Esophagus muscularis mucosa (tissue), 4 donors: ENCODE data around the gene CELF4. TPM values are rescaled to one million over a fixed set of nuclear protein-coding genes. Genes with fewer than 3 reads are reported as not detected.

ENCODE experiments used
- DNase-seq: peaks from one replicate; pipeline ENCODE4 v3.0.0-alpha.2; 2017; ENCODE audit errors: extremely low spot score
- H3K27ac ChIP-seq, 4 donors: fragments of 200-600 bp; sonication (generic); replicated peaks in 1 of 4; 1 replicate in 3 of 4; 2 replicates in 1 of 4; pipeline ENCODE4 v1.5.1; 2016 to 2019; ENCODE audit warnings: mild to moderate bottlenecking in 1 of 4
- H3K27me3 ChIP-seq, 4 donors: fragments of 200-600 bp; sonication (generic); one replicate each; pipeline versions ENCODE4 v1.5.1 to v1.6.0; 2016 to 2019
- H3K36me3 ChIP-seq, 4 donors: fragments of 200-600 bp; sonication (generic); one replicate each; pipeline ENCODE4 v1.5.1; 2016 to 2019
- H3K4me1 ChIP-seq, 4 donors: fragments of 200-600 bp; sonication (generic); one replicate each; pipeline ENCODE4 v1.5.1; 2016 to 2019
- H3K4me3 ChIP-seq, 4 donors: fragments of 200-600 bp; sonication (generic); 1 replicate in 2 of 4; 2 replicates in 2 of 4; pipeline ENCODE4 v1.5.1; 2016 to 2019; ENCODE audit warnings: mild to moderate bottlenecking in 4 of 4, moderate library complexity in 1 of 4
- H3K9me3 ChIP-seq, 4 donors: fragments of 200-600 bp; sonication (generic); 1 replicate in 3 of 4; 2 replicates in 1 of 4; pipeline ENCODE4 v1.5.1; 2016 to 2019
- CTCF ChIP-seq, 3 experiments: fragments of 200-600 bp in 2 of 3; fragments of 450-650 bp in 1 of 3; sonication (generic) in 2 of 3; IDR thresholded peaks; one replicate each; pipeline ENCODE4 v1.5.1; 2017 to 2019; ENCODE audit warnings: antibody characterized with exemption in 3 of 3, mild to moderate bottlenecking in 2 of 3, moderate library complexity in 1 of 3
- EP300 ChIP-seq: sonication (generic); formaldehyde crosslinking; IDR thresholded peaks from one replicate; pipeline ENCODE4 v1.6.1; 2017; ENCODE audit warnings: antibody characterized with exemption
- POLR2A ChIP-seq: fragments of 450-650 bp; IDR thresholded peaks from one replicate; pipeline ENCODE4 v1.6.1; 2017; ENCODE audit warnings: antibody characterized with exemption, moderate library complexity, mild to moderate bottlenecking, low read depth
- POLR2AphosphoS5 ChIP-seq, 2 donors: sonication (generic); formaldehyde crosslinking; IDR thresholded peaks; one replicate each; pipeline ENCODE4 v1.6.1; 2017; ENCODE audit warnings: antibody characterized with exemption in 2 of 2
- WGBS: methylation state at CpG from one replicate; pipeline ENCODE4 v1.1.5; 2018; 5-methylcytosine and 5-hydroxymethylcytosine counted together
- intact Hi-C: fragments of 100-400 bp; cut with DNase I; formaldehyde crosslinking; loops from one replicate; pipeline ENCODE4 v1.15.1; 2023
- total RNA-seq, 4 donors: library from RNA; depleted of rRNA; stranded (reverse); fragments of >200 nt; gene quantifications; one replicate each; pipeline versions ENCODE4 v1.1.0 to v1.2.1, GENCODE V29; 2016

CELF4 gene
- total RNA-seq, 4 donors from 2014 or later, result 0.86 to 1.8 (median 1.7) TPM

DNA sequence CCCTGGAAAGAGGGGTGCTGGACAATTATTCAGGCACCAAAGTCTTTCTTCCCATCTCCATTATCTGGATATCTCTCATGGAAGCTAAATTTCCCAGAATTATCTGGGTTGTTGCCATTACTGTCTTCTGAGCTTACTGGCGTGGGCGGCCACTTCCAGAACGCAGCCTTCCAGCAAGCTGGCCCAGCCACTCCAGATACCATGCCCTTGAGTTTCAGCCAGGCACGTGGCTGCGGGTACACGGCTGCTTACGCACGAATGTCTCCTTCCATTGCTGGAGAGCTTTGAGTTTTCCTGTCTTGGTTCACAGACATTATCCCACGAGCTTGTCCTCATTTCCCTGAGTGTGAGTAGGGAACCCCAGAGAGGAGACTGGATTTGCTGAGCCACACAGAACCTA, 32.7 kb downstream of the CELF4 start:
- Histone ChIP-seq H3K27ac (no peak overlapping the region), H3K9me3 (no peaks in the 10 kb centered on the region), H3K4me1 (peaks cover 0 to 3% (median under 1%) of the 10 kb centered on the region in 4 donors), H3K4me3 (no peak overlapping the region), H3K27me3 (peaks cover 0 to 68% (median 1%) of the 10 kb centered on the region in 4 donors), H3K36me3 (no peaks in the 10 kb centered on the region)
- TF ChIP-seq POLR2A, result no peak
- TF ChIP-seq EP300, result no peak
- no peak for TF ChIP-seq POLR2AphosphoS5 (IDR thresholded peaks at IDR 0.05)
- TF ChIP-seq CTCF (IDR thresholded peaks at IDR 0.05), result no peak
- 90% methylated on average over 9 of the region's 9 CpGs for WGBS
- DNase-seq, result no peak
- intact Hi-C loops, result no loop called here

- H3K4me1 ChIP-seq, result peaks cover 0 to 3% (median under 1%) of the 10 kb centered on the region in 4 donors
- H3K4me3 ChIP-seq, result no peak overlapping the region
- H3K27ac ChIP-seq, result no peak overlapping the region
- TF ChIP-seq POLR2AphosphoS5 (IDR thresholded peaks at IDR 0.05) (no peak), CTCF (IDR thresholded peaks at IDR 0.05) (no peak), POLR2A (no peak), EP300 (no peak)
- intact Hi-C loops, result no loop called here
- peaks cover 0 to 76% (median under 1%) of the 10 kb centered on the region in 4 donors for H3K27me3 ChIP-seq
- no peaks in the 10 kb centered on the region for H3K9me3 ChIP-seq
- H3K36me3 ChIP-seq, result no peaks in the 10 kb centered on the region
- no peak for DNase-seq
- 68% methylated on average over 4 of the region's 4 CpGs for WGBS
These were observed 35.7 kb downstream of the CELF4 start for GRCh38 chr18:37529863-37530262.

DNA sequence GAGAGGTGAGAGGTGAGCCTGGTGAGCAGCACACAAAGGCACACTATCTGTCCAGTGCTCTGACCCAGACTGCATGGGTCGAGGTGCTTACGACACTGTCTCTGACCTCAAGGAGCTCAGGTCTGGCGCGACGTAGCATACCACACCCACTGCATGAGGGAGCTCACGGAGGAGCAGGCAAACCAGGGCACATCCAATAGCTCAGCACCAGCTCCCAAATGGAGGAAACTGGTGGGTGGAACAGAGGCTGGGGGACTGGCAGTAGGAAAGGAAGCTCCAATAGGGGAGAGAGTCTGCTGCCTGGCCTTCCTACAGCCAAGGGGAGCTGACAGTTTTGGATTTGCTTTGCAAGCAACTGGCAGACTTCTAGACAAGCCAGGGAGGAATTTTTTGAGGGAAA, 36.3 kb downstream of the CELF4 start:
- no peaks in the 10 kb centered on the region for H3K36me3 ChIP-seq
- no peak overlapping the region for H3K27ac ChIP-seq
- H3K4me3 ChIP-seq, result no peak overlapping the region
- no peaks in the 10 kb centered on the region for H3K9me3 ChIP-seq
- peaks cover 0 to 81% (median 6%) of the 10 kb centered on the region in 4 donors for H3K27me3 ChIP-seq
- peaks cover 0 to 9% (median 3%) of the 10 kb centered on the region in 4 donors for H3K4me1 ChIP-seq
- intact Hi-C loops, result no loop called here
- 82% methylated on average over 6 of the region's 6 CpGs for WGBS
- DNase-seq, result no peak
- TF ChIP-seq EP300 (no peak), POLR2AphosphoS5 (IDR thresholded peaks at IDR 0.05) (no peak), POLR2A (no peak), CTCF (IDR thresholded peaks at IDR 0.05) (no peak)

- WGBS, result 78% methylated on average over 3 of the region's 3 CpGs
- H3K36me3 ChIP-seq, result no peaks in the 10 kb centered on the region
- no peaks in the 10 kb centered on the region for H3K9me3 ChIP-seq
- H3K4me3 ChIP-seq, result no peak overlapping the region
- H3K27me3 ChIP-seq, result peaks cover 0 to 83% (median 14%) of the 10 kb centered on the region in 4 donors
- intact Hi-C loops, result no loop called here
- TF ChIP-seq POLR2A, result no peak
- no peak for TF ChIP-seq EP300
- TF ChIP-seq CTCF (IDR thresholded peaks at IDR 0.05), result no peak
- TF ChIP-seq POLR2AphosphoS5 (IDR thresholded peaks at IDR 0.05), result no peak
- peaks cover 0 to 9% (median 4%) of the 10 kb centered on the region in 4 donors for H3K4me1 ChIP-seq
- no peak overlapping the region for H3K27ac ChIP-seq
- DNase-seq, result no peak
These were observed 38.2 kb downstream of the CELF4 start for GRCh38 chr18:37527395-37527794.

GRCh38 chr18:37525262-37525585, 40.4 kb downstream of the CELF4 start:
- 73% methylated on average over 8 of the region's 8 CpGs for WGBS
- H3K27me3 ChIP-seq, result peaks cover 0 to 67% (median 14%) of the 10 kb centered on the region in 4 donors
- TF ChIP-seq CTCF (IDR thresholded peaks at IDR 0.05) (no peak), POLR2A (no peak), EP300 (no peak), POLR2AphosphoS5 (IDR thresholded peaks at IDR 0.05) (no peak)

More at GRCh38 chr18:37525262-37525585, 40.4 kb downstream of the CELF4 start:
- Histone ChIP-seq H3K4me1 (peaks cover 0 to 9% (median 4%) of the 10 kb centered on the region in 4 donors), H3K27ac (no peak overlapping the region), H3K4me3 (no peak overlapping the region), H3K36me3 (no peaks in the 10 kb centered on the region), H3K9me3 (no peaks in the 10 kb centered on the region)
- intact Hi-C loops, result no loop called here
- DNase-seq, result no peak
